ENCODE measurements around the gene LZTR1.

DNA sequence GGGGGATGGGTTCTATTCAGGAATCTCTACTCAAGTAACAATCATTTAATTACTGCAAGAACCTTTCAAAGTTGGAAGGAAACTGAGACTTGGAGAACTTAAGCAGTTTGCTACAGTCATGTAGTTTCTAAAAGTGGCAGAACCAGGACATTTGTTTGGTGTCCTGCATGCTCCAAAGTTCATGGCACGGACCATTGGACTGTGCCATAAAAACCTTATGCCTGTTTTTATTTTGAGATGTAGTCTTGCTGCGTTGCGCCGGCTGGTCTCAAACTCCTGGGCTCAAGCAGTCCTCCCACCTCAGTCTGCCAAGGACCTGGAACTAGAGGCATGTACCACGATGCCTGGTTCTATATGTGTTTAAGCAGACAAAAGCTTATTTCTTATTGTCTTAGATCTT, 33.6 kb upstream of the LZTR1 start:
- TF ChIP-seq POLR2A (IDR thresholded peaks at IDR 0.05): no peak
- TF ChIP-seq, protein P1, sequence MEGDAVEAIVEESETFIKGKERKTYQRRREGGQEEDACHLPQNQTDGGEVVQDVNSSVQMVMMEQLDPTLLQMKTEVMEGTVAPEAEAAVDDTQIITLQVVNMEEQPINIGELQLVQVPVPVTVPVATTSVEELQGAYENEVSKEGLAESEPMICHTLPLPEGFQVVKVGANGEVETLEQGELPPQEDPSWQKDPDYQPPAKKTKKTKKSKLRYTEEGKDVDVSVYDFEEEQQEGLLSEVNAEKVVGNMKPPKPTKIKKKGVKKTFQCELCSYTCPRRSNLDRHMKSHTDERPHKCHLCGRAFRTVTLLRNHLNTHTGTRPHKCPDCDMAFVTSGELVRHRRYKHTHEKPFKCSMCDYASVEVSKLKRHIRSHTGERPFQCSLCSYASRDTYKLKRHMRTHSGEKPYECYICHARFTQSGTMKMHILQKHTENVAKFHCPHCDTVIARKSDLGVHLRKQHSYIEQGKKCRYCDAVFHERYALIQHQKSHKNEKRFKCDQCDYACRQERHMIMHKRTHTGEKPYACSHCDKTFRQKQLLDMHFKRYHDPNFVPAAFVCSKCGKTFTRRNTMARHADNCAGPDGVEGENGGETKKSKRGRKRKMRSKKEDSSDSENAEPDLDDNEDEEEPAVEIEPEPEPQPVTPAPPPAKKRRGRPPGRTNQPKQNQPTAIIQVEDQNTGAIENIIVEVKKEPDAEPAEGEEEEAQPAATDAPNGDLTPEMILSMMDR (IDR thresholded peaks at IDR 0.05): no peak
